Activated effector memory CD4-positive, alpha-beta T cell treated with Interleukin-2 at 50 U/mL for 16 hours (primary cell): ENCODE measurements around the gene ACTN1.
A peak's percentile ranks its signal among the peaks of the same experiment; 100 is the strongest.
"Not testable (repeated sequence)": the region's sequence is repeated elsewhere in the genome, so short reads cannot be mapped to it uniquely, and the experiment has no call there.

Experiments
- DNase-seq: peaks from one replicate; pipeline ENCODE4 v3.0.0-alpha.2; 2020

The ACTN1 gene

DNA sequence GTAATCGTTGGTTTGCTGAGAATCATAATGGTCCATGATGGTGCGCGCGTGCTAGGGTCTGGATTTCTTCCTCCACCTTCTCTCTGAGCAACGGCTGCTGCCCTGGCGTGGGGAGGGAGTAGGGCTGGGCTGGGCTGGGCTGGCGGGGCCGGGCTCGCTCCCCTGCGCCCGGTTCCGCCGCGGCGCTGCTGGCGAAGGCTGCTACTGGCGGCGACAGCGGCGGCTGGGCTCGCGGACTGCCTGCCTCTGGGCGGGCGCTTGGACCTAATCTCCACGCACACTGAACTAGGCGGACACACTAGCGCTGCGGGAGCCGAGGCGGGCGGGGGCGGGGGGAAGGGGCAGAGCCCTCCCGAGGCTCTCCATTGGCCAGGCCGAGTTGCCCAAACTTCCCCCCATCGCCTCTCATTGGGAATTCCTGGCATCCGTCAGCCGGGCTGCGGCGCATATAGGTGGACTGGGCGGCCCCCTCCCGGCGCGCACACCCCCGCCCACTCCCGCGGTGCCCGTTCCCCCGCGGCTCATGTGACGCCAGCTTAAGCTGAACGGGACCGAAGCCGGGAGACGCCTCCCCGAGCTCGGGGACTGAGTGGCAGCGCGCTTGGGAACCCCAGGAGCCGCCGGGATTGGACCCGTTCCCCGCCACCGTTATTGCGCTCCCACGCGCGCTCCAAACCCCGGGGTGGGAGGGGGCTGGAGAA is at the start of gene ACTN1:
ACTN1 (minus strand) TSS at position 282 of the 701 bp plus-strand sequence; CDS start at position 36, 246 bp downstream.
- peak; percentile 10 for DNase-seq

- no peak for DNase-seq
Measured at GRCh38 chr14:69027242-69027913, 48.3 kb upstream of the ACTN1 start.

DNA sequence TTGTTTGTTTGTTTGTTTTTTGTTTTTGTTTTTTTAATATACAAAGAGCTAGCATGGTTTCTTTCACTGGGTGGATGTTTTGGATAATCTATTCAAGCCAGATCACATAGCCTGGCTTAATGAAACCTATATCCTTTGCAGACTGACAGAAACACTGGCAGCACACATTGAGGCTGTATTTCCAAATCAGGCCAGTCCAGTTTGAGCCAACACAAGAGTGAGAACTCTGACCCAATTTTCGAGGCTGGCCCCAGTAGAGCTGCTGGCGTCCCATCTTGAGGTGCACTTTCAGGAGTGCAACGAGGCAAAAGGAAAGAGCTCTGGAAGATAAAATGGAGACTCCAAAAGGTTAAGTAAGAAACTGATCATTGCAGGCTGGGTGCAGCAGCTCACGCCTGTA is 43.9 kb upstream of the ACTN1 start:
- DNase-seq, result no peak

DNA sequence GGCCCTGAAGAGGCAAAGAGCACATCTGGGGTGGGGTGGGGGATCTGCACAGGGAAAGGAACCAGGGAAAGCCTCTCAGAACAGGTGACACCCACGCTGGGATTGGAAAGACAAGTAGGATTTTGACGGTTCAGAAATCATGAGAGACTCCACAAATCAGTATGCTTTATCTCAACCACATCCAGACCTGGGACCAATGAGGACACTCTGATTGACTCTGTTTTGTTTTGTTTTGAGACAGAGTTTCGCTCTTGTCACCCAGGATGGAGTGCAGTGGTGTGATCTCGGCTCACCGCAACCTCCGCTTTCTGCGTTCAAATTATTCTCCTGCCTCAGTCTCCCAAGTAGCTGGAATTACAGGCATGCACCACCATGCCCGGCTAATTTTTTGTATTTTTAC is 43.0 kb upstream of the ACTN1 start:
- not testable (repeated sequence) for DNase-seq

- no peak for DNase-seq
Measured at GRCh38 chr14:69017706-69018105, 38.6 kb upstream of the ACTN1 start.

GRCh38 chr14:69014829-69015259 is 35.7 kb upstream of the ACTN1 start:
- no peak for DNase-seq

- DNase-seq, result no peak
Measured at GRCh38 chr14:69013943-69014782, 35.1 kb upstream of the ACTN1 start.

DNA sequence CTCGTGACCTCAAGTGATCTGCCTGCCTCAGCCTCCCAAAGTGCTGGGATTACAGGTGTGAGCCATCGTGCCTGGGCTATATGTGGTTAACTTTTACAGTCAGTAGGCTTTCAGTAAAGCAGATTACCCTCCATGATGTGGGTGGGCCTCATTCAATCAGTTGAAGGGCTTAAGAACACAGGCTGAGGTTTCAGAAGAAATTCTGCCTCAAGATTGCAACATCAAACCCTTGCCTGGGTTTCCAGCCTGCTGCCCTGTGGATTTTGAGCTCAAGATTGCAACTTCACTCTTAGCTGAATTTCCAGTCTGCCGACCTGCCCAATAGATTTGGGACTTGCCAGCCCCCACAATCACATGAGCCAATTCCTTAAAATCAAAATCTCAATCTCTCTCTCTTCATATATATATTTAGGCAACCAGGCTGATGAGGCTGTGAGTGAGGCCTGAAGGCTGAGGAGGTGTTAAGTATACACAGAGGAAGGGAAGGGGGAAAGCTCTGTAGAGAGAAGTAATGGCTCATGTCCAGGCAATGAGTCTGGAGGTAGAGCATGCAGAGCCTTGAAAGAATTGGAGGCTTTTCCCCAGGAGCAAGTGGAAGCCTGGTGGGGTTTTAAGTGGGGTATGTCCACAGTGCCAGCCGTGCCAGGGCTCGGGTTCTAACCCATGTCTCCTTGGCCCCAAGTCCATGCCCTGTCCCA is 33.3 kb upstream of the ACTN1 start:
- no peak for DNase-seq

DNA sequence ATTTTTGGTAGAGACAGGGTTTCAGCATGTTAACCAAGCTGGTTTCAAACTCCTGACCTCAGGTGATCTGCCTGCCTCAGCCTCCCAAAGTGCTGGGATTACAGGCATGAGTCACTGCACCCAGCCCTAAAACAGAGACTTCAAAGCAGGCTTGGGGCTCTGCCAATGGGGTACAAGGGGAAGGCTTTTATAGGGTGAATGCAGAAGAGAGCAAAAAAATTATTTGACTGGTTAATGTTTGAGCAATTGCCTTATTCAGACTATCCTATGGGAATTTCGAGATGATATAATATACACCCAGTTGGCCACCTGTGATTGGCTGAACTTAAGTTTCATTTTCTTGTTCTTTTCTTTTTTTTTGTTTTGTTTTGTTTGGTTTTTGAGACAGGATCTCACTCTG is 31.5 kb upstream of the ACTN1 start:
- no peak for DNase-seq

DNA sequence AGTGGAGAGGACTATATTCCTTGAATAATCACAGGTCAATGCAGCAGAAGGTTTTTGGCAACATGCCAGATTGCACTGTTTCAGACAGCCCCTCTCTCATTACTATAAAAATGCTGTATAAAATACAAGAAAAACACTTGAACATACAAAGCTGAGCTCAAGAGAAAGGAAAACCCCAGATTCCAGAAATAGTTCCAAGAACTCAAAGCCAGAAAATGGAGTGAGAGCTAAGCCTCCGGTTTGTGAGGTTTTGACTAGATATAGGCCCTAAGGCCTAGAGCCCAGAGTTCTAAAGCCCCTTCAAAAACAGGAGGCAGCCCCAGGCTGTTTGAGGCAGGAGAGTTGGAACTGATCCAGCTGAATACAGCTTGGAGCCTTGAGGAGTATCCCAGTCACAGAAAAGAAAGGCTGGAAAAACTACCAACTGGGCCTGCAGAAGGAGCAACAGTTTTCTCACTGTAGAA is 29.4 kb upstream of the ACTN1 start:
- DNase-seq, result no peak

- no peak for DNase-seq
Measured at GRCh38 chr14:69006346-69006745, 27.2 kb upstream of the ACTN1 start.

- DNase-seq, result no peak
Measured at GRCh38 chr14:69005432-69006148, 26.5 kb upstream of the ACTN1 start.

- no peak for DNase-seq
Measured at GRCh38 chr14:69004731-69005431, 25.8 kb upstream of the ACTN1 start.

DNA sequence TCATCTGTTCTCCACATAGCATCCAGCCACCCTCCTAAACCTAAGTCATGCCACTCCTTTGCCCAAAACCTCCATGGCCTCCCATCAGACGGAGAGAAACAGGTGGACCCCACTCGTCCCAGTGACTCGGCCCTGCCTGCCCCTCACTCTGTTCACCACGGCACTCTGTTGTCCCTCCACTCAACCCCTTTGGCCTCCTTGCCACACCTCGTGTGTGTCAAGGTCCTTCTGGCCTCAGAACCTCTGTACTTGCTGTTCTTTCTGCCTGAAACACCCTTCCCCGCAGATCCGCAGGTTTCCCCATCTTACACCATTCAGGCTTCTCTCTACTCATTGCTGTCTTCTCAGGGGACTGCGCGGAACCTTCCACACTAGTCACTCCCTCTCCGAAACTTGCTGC is 24.5 kb upstream of the ACTN1 start:
- DNase-seq, result no peak

DNA sequence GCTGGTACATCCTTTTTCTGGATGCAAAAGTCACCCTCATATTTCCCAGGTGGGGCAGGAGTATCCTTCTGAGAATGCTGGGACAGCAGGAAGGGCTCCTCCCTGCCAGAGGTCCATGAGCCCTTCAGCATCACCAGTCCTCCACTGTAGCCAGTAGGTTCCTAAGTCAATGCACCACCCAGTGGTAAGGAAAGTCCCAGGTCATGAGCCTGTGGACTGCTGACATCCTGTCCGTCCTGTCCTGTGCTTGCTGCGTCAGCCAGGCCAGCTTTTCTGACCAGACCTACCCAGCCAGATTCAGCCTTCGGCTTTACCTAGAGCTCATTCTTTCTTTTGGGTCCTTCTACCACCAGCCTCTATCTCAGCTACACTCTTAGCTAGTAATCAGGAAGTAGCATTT is 23.0 kb upstream of the ACTN1 start:
- DNase-seq, result no peak

DNA sequence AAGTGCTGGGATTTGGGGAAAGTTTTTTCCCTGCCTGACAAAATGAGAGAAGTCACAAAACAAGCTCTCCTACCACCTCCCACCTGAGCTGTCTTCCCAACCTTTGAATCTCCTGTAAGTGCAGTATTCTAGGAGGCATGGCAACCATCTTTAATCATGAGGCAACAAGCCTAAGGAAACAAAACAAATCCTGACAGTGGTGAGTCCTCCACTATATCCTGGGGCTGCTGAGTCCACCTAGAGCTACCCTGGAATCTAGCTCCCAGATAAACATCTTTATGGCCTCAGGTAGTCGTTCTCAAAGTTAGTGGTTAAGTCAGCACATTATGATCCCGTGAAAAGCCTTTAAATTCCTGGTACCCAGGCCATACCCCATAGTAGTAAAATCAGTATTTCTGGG is 22.3 kb upstream of the ACTN1 start:
- DNase-seq, result no peak

- DNase-seq, result no peak
Measured at GRCh38 chr14:68998062-68998461, 19.0 kb upstream of the ACTN1 start.

DNA sequence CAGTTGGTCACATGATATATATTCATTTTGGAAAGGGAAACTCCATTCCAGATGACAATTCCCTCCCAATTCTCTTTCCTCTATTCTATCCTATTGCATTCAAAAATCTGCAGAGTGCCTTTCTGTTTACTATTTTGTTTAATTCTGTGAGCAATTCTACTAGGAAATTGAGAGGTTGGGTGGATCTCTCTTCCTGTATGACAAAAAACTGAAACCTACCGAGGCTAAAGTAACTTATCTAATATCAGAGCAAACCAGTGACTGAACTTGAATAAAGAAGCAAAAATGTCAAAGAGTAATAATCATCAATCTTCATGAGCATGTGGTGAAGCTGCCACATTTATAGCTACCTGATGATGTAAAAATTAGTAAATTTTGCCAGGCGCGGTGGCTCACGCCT is 16.6 kb upstream of the ACTN1 start:
- no peak for DNase-seq

- no peak for DNase-seq
Measured at GRCh38 chr14:68994056-68994455, 15.0 kb upstream of the ACTN1 start.

- DNase-seq, result no peak
Measured at GRCh38 chr14:68987653-68988036, 8.5 kb upstream of the ACTN1 start.

- no peak for DNase-seq
Measured at GRCh38 chr14:68986926-68987652, 8.0 kb upstream of the ACTN1 start.
